ENCODE data around the gene AHDC1.

DNA sequence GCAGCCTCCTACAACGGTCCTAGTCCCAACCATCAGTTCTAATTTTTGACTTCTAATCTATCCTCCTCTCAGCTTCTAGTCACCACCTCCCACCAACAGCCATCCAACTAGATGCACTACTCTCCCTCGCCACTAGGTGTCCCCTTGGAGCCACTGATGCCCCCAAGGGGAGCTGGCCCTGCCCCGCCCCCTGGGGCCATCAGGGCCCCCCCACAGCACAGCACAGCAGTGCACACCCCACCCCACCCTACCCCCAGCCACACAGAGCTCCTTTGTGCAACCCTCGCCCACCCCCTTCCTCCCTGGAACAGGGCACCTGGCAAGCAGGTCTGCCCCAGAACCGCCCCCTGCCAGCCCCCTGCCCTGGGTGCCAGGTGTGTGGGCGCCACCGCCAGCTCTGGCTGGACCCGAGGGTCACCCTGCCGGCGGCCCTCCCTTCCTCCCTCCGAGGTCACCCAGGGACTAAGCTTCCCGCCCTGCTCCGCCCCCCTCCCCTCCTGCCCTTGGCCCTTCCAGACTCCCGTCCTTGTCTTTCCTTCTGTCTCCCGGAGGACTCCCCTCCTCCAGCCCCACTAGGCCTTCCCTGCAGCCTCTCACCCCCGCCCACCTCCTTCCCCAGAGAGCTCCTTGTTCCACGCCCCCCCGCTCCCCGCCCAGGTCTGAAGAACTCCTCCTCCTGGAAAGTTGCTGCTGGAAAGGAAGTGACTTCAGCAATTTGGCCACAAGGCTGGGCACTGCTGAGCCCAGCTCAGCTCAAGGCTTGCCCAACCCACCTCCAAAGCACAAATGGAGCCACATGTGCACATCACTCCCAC is 47.0 kb downstream of the AHDC1 start:
- TF ChIP-seq EP300 (IDR thresholded peaks at IDR 0.05; ENCODE audit: low read length), result no peak; the same call in 1 of the 2 replicates
- TF ChIP-seq MEF2D (tag; conservative IDR thresholded peaks at IDR 0.05; ENCODE audit: low read depth), result no peak
- TF ChIP-seq, protein P1, sequence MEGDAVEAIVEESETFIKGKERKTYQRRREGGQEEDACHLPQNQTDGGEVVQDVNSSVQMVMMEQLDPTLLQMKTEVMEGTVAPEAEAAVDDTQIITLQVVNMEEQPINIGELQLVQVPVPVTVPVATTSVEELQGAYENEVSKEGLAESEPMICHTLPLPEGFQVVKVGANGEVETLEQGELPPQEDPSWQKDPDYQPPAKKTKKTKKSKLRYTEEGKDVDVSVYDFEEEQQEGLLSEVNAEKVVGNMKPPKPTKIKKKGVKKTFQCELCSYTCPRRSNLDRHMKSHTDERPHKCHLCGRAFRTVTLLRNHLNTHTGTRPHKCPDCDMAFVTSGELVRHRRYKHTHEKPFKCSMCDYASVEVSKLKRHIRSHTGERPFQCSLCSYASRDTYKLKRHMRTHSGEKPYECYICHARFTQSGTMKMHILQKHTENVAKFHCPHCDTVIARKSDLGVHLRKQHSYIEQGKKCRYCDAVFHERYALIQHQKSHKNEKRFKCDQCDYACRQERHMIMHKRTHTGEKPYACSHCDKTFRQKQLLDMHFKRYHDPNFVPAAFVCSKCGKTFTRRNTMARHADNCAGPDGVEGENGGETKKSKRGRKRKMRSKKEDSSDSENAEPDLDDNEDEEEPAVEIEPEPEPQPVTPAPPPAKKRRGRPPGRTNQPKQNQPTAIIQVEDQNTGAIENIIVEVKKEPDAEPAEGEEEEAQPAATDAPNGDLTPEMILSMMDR (IDR thresholded peaks at IDR 0.05 in 2 of 3, conservative IDR thresholded peaks at IDR 0.05 in 1 of 3; ENCODE audit: insufficient read depth in 2 of 3, low read depth in 1 of 3, low read length in 3 of 3), result peak; percentile 91 to 93 (median 92)
- no peak for TF ChIP-seq MTA2 (IDR thresholded peaks at IDR 0.05; ENCODE audit: low read depth)
- TF ChIP-seq, protein P2, sequence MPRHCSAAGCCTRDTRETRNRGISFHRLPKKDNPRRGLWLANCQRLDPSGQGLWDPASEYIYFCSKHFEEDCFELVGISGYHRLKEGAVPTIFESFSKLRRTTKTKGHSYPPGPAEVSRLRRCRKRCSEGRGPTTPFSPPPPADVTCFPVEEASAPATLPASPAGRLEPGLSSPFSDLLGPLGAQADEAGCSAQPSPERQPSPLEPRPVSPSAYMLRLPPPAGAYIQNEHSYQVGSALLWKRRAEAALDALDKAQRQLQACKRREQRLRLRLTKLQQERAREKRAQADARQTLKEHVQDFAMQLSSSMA (CRISPR knock-in tag; IDR thresholded peaks at IDR 0.05), result no peak
- no peak for TF ChIP-seq PHF20 (IDR thresholded peaks at IDR 0.05; ENCODE audit: partially characterized antibody)
- TF ChIP-seq, protein P3, sequence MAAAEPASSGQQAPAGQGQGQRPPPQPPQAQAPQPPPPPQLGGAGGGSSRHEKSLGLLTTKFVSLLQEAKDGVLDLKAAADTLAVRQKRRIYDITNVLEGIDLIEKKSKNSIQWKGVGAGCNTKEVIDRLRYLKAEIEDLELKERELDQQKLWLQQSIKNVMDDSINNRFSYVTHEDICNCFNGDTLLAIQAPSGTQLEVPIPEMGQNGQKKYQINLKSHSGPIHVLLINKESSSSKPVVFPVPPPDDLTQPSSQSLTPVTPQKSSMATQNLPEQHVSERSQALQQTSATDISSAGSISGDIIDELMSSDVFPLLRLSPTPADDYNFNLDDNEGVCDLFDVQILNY (CRISPR knock-in tag; IDR thresholded peaks at IDR 0.05), result no peak
- no peak for TF ChIP-seq ZNF124 (CRISPR knock-in tag; IDR thresholded peaks at IDR 0.05)
- TF ChIP-seq FOXM1 (IDR thresholded peaks at IDR 0.05; ENCODE audit: low read depth), result 0 out of 2 replicates have a peak, but pooled peaks have one; percentile 8
- no peak for TF ChIP-seq FOXM1 (CRISPR knock-in tag; IDR thresholded peaks at IDR 0.05; ENCODE audit: low read depth)
- TF ChIP-seq, protein P4, sequence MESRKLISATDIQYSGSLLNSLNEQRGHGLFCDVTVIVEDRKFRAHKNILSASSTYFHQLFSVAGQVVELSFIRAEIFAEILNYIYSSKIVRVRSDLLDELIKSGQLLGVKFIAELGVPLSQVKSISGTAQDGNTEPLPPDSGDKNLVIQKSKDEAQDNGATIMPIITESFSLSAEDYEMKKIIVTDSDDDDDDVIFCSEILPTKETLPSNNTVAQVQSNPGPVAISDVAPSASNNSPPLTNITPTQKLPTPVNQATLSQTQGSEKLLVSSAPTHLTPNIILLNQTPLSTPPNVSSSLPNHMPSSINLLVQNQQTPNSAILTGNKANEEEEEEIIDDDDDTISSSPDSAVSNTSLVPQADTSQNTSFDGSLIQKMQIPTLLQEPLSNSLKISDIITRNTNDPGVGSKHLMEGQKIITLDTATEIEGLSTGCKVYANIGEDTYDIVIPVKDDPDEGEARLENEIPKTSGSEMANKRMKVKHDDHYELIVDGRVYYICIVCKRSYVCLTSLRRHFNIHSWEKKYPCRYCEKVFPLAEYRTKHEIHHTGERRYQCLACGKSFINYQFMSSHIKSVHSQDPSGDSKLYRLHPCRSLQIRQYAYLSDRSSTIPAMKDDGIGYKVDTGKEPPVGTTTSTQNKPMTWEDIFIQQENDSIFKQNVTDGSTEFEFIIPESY (CRISPR knock-in tag; IDR thresholded peaks at IDR 0.05), result no peak
- TF ChIP-seq NRF1 (conservative IDR thresholded peaks at IDR 0.05 in 1 of 2, IDR thresholded peaks at IDR 0.05 in 1 of 2), result no peak
- no peak for TF ChIP-seq STAT5B (CRISPR knock-in tag; IDR thresholded peaks at IDR 0.05)
- TF ChIP-seq, protein P5, sequence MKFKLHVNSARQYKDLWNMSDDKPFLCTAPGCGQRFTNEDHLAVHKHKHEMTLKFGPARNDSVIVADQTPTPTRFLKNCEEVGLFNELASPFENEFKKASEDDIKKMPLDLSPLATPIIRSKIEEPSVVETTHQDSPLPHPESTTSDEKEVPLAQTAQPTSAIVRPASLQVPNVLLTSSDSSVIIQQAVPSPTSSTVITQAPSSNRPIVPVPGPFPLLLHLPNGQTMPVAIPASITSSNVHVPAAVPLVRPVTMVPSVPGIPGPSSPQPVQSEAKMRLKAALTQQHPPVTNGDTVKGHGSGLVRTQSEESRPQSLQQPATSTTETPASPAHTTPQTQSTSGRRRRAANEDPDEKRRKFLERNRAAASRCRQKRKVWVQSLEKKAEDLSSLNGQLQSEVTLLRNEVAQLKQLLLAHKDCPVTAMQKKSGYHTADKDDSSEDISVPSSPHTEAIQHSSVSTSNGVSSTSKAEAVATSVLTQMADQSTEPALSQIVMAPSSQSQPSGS (CRISPR knock-in tag; IDR thresholded peaks at IDR 0.05), result no peak

Measured in K562 (cell line).